CD4-positive, alpha-beta T cell treated with Interleukin-4 for 1 hour (primary cell): ENCODE data around the gene SNED1.

Source experiments
- DNase-seq, 2 donors: peaks; one replicate each; pipeline ENCODE4 v3.0.0-alpha.2; 2020 to 2022

Gene SNED1

GRCh38 chr2:241133436-241133820 lies 135.0 kb downstream of the SNED1 start:
- DNase-seq = no peak

- no peak for DNase-seq
Measured at GRCh38 chr2:241134711-241135110, 136.3 kb downstream of the SNED1 start.

GRCh38 chr2:241135737-241136136 lies 137.3 kb downstream of the SNED1 start:
- no peak for DNase-seq

GRCh38 chr2:241136191-241136590 lies 137.8 kb downstream of the SNED1 start:
- DNase-seq = no peak

GRCh38 chr2:241136661-241137260 lies 138.3 kb downstream of the SNED1 start:
- no peak for DNase-seq

GRCh38 chr2:241137276-241138190 lies 139.1 kb downstream of the SNED1 start:
- DNase-seq = no peak

- DNase-seq = no peak
Measured at GRCh38 chr2:241138471-241138870, 140.1 kb downstream of the SNED1 start.

- DNase-seq = no peak
Measured at GRCh38 chr2:241139531-241140444, 141.4 kb downstream of the SNED1 start.

- no peak for DNase-seq
Measured at GRCh38 chr2:241140445-241140840, 142.0 kb downstream of the SNED1 start.

GRCh38 chr2:241141214-241141770 lies 142.9 kb downstream of the SNED1 start:
- DNase-seq = no peak

- no peak for DNase-seq
Measured at GRCh38 chr2:241142063-241142462, 143.6 kb downstream of the SNED1 start.

- DNase-seq = no peak
Measured at GRCh38 chr2:241142593-241142992, 144.2 kb downstream of the SNED1 start.
